ENCODE data around the gene GNPTG.
A peak's percentile ranks its signal among the peaks of the same experiment; 100 is the strongest.

The GNPTG gene

GRCh38 chr16:1334739-1335138 lies 17.0 kb upstream of the GNPTG start:
- no peak for DNase-seq

DNA sequence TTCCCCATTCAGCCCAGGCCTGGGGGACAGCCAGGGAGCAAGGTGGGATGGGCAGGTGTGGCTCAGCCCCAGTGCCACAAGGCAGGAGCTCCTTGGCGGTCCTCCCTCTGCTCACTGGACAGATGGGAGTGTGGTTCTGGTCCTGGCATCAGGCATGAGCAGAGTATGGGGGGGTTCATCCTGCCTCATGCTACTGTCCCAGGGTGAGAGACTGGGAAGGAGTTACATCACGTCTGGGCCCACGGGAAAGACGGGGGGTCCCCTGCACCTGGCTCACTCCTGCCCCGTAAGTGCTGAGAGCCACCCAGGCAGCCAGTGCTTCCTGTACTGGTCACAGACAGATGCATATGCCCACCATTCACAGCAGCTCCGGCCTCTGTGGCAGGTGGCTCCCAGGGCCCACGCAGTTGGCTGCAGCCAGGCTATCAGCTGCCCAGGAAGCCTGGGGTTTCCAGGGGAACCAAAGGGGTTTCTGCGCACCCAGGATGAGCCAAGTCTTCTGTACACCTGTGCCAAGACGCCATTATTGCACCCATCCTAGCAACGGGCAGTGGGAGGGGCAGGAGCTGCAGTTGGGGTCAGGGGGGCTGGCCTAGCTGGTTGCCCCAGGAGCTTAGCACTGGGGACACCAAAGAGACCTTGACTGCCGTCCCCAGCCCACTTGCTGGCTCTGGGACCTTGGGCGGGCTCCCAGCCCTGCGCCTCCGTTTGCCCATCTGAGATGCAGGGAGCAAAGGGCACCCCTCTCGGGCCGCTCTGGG lies 16.3 kb upstream of the GNPTG start:
- no peak for DNase-seq

DNA sequence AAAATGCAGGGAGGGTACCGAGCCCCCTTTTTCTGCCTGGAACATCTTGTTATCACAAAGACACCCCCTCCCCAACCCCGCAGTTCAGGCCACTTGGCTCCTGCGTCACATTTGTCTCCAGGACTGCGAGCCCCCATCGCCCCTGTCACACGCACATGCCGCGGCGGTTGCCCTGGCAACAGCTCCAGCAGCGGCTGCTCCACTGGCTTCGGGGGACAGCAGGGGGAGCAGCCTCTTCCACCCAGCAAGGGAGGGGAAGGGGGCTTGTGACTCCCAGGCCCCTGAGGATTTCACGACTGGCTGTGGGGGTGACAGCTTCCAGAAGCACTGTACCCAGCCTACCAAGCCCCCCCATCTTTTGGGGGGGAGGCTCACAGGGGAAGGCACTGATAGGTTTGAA lies 15.7 kb upstream of the GNPTG start:
- DNase-seq, result no peak

DNA sequence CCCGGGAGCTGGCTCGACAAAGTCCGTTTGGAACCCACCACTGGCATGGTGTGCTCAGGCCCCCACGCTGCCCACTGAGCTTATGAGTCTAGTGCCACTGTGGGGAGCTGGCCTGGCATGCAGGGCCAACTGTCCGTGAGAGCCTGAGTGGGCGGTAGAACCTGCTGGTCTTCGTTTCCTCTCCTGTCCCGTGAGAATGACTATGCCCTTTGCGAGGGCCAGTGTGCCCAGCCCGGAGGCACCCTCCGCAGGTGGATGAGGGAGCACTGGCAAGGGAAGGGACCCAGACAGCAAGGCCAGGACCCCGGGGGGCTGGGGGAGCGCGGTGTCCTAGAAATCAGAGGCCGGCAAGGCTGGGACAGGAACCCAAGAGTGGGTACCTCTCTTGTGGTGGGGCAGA lies 15.1 kb upstream of the GNPTG start:
- no peak for DNase-seq

GRCh38 chr16:1337486-1337885 lies 14.2 kb upstream of the GNPTG start:
- DNase-seq, result no peak

DNA sequence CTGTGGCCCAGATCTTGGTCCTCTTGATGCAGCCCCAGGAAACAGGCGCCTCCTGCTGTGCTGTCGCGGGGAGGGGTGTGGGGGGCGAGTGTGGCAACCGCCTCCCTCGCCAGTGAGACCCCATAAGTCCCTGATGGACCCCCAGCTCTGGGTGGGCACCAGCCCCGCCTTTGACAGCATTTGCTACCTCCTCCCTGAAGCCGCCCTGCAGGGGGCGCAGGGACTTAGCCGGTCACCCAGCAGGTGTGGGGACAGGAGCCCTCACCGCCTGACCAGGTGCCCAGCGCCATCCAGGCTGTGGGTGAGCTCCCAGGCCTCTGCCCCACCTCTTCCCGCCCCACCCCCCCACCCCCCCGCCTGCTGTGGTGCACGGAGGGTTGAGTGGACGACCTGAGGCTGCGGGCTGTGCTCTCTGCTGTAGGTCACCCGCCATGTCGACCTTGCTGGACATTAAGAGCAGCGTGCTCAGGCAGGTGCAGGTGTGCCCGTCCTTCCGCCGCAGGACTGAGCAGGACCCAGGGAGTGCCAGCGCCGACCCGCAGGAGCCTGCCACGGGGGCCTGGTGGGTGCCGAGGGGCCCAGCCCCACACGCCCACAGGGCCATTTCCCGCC lies 13.5 kb upstream of the GNPTG start:
- DNase-seq, result no peak

GRCh38 chr16:1338855-1339675 lies 12.7 kb upstream of the GNPTG start:
- DNase-seq, result no peak

DNA sequence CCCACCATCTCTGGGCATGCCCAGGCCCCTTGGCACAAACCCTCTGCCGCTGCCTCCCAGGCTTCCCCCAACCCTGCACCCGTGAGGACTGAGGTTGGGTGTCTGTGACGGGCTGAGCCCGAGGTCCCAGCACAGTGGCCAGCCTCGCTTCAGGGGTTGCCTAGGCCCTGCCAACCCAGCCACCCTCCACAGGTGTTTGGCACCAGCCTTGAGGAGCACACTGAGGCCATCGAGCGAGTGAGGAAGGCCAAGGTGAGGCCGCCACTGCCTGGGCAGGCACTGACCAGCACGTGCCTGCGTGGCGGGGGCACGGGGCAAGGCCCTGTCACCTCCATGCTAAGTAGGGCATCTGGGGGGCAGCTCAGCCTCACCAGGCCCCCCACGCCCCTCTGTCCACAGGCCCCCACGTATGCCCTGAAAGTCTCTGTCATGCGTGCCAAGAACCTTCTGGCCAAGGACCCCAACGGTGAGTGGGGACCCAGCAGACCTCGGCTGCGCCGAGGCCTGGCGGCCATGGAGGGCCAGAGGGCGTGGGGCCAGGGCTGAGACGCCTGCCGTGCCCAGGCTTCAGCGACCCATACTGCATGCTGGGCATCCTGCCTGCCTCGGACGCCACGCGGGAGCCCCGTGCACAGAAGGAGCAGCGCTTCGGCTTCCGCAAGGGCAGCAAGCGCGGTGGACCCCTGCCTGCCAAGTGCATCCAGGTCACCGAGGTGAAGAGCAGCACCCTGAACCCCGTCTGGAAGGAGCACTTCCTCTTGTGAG lies 10.8 kb upstream of the GNPTG start:
- DNase-seq, result no peak

DNA sequence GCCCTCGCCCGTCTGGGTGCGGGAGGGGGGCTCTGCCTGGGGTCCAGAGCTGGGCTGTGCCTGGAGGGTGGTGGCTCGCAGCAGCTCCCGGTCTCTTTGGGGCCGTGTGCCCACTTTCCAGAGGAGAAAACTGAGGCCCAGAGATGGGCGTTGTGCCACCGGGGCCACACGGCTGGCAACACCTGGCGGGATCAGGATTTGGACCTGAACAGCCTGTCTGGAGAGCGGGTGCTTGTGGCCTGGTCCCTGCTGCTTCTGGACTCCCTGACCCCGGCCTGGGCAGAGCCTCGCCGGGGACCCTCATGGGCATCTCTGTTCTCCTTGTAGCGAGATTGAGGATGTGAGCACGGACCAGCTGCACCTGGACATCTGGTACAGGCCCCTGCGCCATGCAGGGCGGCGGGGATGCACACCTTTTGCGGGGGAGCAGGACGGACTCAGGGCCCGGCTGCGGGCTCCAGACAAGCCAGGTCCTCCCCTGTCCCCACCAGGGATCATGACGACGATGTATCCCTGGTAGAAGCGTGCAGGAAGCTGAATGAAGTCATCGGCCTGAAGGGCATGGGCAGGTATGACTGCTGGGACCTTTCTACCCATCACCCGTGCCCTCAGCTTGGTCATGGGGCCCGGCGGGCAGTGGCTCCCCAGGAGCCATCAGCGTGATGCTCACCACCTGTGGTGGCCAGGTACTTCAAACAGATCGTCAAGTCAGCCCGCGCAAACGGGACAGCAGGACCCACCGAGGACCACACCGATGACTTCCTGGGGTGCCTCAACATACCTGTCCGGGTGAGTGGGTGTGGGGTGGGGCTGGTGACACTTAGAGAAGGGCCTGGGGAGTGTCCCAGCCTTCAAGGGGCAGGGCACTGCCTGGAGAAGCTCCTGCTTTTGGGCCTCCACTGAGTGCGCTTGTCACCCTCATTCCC lies 10.0 kb upstream of the GNPTG start:
- no peak for DNase-seq

DNA sequence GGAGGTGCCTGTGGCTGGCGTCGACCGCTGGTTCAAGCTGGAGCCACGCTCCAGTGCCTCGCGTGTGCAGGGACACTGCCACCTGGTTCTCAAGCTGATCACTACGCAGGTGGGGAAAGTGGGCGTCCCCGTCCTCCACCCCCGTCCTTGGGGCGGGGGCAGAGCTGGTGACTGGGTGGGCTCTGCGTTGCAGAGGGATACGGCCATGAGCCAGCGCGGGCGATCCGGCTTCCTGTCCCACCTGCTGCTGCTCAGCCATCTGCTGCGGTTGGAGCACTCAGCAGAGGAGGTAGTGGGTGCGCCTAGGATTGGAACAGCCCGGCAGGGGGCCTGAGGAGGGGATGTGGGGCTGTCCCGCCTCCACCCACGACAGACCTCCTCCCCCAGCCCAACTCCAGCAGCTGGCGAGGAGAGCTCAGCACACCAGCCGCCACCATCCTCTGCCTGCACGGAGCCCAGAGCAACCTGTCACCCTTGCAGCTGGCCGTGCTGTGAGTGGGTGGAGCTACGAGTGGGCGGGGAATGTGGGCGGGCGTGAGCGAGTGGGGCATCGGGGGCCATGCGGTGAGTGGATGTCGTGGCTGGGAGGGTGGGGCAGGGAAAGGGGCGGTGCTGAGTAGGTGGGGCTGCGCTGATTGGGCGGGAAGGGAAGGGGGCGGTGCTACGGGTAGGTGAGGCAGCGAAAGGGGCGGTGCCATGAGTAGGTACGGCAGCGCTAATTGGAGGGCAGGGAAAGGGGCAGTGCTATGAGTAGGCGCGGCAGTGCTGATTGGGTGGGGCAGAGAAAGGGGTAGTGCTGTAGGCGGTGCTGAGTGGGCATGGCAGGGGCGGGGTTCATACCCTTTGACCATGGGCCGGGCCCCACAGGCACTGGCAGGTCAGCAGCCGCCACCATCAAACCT lies 9.0 kb upstream of the GNPTG start:
- peak; percentile 96 to 97 for DNase-seq

- DNase-seq, result no peak
Measured at GRCh38 chr16:1343428-1344242, 8.1 kb upstream of the GNPTG start.

- no peak for DNase-seq
Measured at GRCh38 chr16:1344499-1344898, 7.2 kb upstream of the GNPTG start.

GRCh38 chr16:1345087-1345486 lies 6.6 kb upstream of the GNPTG start:
- no peak for DNase-seq

GRCh38 chr16:1345651-1346421 lies 5.9 kb upstream of the GNPTG start:
- DNase-seq, result no peak

- DNase-seq, result no peak
Measured at GRCh38 chr16:1346422-1347285, 5.1 kb upstream of the GNPTG start.

GRCh38 chr16:1347286-1347855 lies 4.4 kb upstream of the GNPTG start:
- DNase-seq, result no peak

- DNase-seq, result no peak
Measured at GRCh38 chr16:1347962-1348361, 3.8 kb upstream of the GNPTG start.

- DNase-seq, result no peak
Measured at GRCh38 chr16:1348441-1348840, 3.3 kb upstream of the GNPTG start.

Measured in activated CD4-positive, alpha-beta T cell treated with anti-CD3 and anti-CD28 coated beads, Interleukin-2, amount 50 U/mL, for 4 hours (primary cell).